ENCODE data around the gene DPPA4.
"Not testable (repeated sequence)": the region's sequence is repeated elsewhere in the genome, so short reads cannot be mapped to it uniquely, and the experiment has no call there.

The DPPA4 gene

GRCh38 chr3:109337393-109337792 is at the start of gene DPPA4:
Gene DPPA4, minus strand, starts transcription at chr3:109337546. Its CDS starts 29 bp downstream, at chr3:109337517.
- no peak for DNase-seq

- DNase-seq: no peak
Measured at GRCh38 chr3:109385442-109386318, 48.3 kb upstream of the DPPA4 start.

GRCh38 chr3:109384164-109384563 is 46.8 kb upstream of the DPPA4 start:
- DNase-seq: no peak

- DNase-seq: no peak
Measured at GRCh38 chr3:109382588-109382987, 45.2 kb upstream of the DPPA4 start.

- no peak for DNase-seq
Measured at GRCh38 chr3:109375975-109376374, 38.6 kb upstream of the DPPA4 start.

- not testable (repeated sequence) for DNase-seq
Measured at GRCh38 chr3:109374434-109374833, 37.1 kb upstream of the DPPA4 start.

GRCh38 chr3:109373933-109374332 is 36.6 kb upstream of the DPPA4 start:
- DNase-seq: no peak

- no peak for DNase-seq
Measured at GRCh38 chr3:109372639-109373038, 35.3 kb upstream of the DPPA4 start.

- no peak for DNase-seq
Measured at GRCh38 chr3:109369510-109369909, 32.2 kb upstream of the DPPA4 start.

GRCh38 chr3:109364088-109364487 is 26.7 kb upstream of the DPPA4 start:
- DNase-seq: no peak

GRCh38 chr3:109363634-109364033 is 26.3 kb upstream of the DPPA4 start:
- no peak for DNase-seq

- DNase-seq: no peak
Measured at GRCh38 chr3:109362823-109363222, 25.5 kb upstream of the DPPA4 start.

GRCh38 chr3:109358809-109359208 is 21.5 kb upstream of the DPPA4 start:
- not testable (repeated sequence) for DNase-seq

GRCh38 chr3:109356442-109357155 is 19.3 kb upstream of the DPPA4 start:
- no peak for DNase-seq

GRCh38 chr3:109355625-109356441 is 18.5 kb upstream of the DPPA4 start:
- no peak for DNase-seq

GRCh38 chr3:109353057-109353456 is 15.7 kb upstream of the DPPA4 start:
- DNase-seq: no peak

- DNase-seq: no peak
Measured at GRCh38 chr3:109351231-109351630, 13.9 kb upstream of the DPPA4 start.

GRCh38 chr3:109346770-109347295 is 9.5 kb upstream of the DPPA4 start:
- DNase-seq: no peak

GRCh38 chr3:109346099-109346498 is 8.8 kb upstream of the DPPA4 start:
- no peak for DNase-seq

GRCh38 chr3:109339714-109340648 is 2.6 kb upstream of the DPPA4 start:
- DNase-seq: no peak

- no peak for DNase-seq
Measured at GRCh38 chr3:109339197-109339596, 1.9 kb upstream of the DPPA4 start.

GRCh38 chr3:109338322-109338721 is 976 bp upstream of the DPPA4 start:
- no peak for DNase-seq

All from NCI-H1105 (cell line).